RWPE1 (cell line): ENCODE data around the gene CSK.

Source experiments
- CTCF ChIA-PET: fragments of 350-600 bp; sonication (Branson Sonifier 250); formaldehyde crosslinking; extraction: SDS; loops from one replicate; lab custom pipeline; 2021; lab: Yijun Ruan, JAX
- POLR2A ChIA-PET: fragments of 400-600 bp; formaldehyde crosslinking; extraction: SDS; loops from one replicate; lab custom pipeline; 2020; ENCODE audit warnings: antibody characterized with exemption; ENCODE audit not compliant: low non-redundant PET; lab: Yijun Ruan, JAX
- DNase-seq: peaks from one replicate; pipeline ENCODE4 v3.0.0; 2012; ENCODE audit warnings: low spot score
- H3K27ac ChIP-seq: fragments of 450-650 bp; 2 replicates; pipeline ENCODE4 v1.5.1; 2017
- TF ChIP-seq, protein P1 (sequence below): fragments of 450-650 bp; conservative IDR thresholded peaks from 2 replicates; pipeline ENCODE4 v1.5.1; 2017; ENCODE audit warnings: low read depth, mild to moderate bottlenecking

The CSK gene

GRCh38 chr15:74773731-74774252, 8.1 kb upstream of the CSK start:
- TF ChIP-seq, protein P1, sequence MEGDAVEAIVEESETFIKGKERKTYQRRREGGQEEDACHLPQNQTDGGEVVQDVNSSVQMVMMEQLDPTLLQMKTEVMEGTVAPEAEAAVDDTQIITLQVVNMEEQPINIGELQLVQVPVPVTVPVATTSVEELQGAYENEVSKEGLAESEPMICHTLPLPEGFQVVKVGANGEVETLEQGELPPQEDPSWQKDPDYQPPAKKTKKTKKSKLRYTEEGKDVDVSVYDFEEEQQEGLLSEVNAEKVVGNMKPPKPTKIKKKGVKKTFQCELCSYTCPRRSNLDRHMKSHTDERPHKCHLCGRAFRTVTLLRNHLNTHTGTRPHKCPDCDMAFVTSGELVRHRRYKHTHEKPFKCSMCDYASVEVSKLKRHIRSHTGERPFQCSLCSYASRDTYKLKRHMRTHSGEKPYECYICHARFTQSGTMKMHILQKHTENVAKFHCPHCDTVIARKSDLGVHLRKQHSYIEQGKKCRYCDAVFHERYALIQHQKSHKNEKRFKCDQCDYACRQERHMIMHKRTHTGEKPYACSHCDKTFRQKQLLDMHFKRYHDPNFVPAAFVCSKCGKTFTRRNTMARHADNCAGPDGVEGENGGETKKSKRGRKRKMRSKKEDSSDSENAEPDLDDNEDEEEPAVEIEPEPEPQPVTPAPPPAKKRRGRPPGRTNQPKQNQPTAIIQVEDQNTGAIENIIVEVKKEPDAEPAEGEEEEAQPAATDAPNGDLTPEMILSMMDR, result no peak
- ChIA-PET CTCF (interaction anchor here (0.6 to 7.1 kb wide), 3 partner anchors 16 to 176 kb away, joined by 3 to 38 read pairs (median 3); no protein-coding TSS in a partner anchor), POLR2A (no interaction called here)
- peak overlapping the region; percentile 33 for H3K27ac ChIP-seq
- no peak for DNase-seq

DNA sequence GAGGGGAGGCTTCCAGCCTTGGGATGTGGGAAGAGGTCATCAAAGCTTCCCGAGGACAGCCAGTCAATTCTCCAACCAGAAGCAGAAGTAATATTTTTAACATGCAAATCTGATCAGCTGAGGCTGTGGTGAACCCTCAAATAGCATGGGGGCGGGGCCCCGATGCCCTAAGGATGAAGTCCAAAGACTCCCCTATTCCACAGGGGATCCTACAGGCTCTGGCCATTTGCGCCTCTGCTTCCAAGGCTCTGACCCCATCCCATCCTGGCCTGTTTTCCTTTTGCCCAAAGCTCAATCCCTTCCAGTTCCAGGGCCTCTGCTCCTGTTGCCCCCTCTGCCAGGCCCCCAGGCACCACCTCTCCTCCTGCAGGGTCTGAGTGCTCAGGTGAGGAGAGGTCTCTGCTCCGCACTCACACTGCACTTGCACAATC, 6.7 kb upstream of the CSK start:
- H3K27ac ChIP-seq, result no peak overlapping the region
- TF ChIP-seq, protein P1, result no peak
- CTCF ChIA-PET, result interaction anchor here (0.7 kb wide), 1 partner anchor 57 kb away, joined by 3 read pairs; no protein-coding TSS in a partner anchor
- DNase-seq, result no peak
- POLR2A ChIA-PET, result no interaction called here

DNA sequence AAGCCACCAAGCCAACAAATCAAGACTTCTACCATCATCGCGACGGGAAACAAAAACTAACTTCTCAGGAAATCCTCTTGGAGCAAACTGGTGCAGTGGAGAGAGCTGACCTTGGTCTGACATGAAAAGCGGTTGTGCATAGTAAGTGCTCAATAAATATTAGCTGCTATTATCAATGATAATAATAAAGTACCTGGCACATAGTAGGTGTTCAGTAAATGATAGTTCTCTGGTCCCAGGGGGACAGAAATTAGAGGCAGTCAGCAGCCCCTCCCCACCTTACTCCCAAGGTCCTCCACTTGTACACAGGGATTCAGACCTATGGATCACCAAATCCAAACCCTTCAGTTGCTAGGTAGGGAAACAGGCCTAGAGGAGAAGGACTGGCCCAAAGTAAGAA, 6.0 kb upstream of the CSK start:
- POLR2A ChIA-PET, result no interaction called here
- TF ChIP-seq, protein P1, result no peak
- no peak for DNase-seq
- H3K27ac ChIP-seq, result no peak overlapping the region
- CTCF ChIA-PET, result no interaction called here

GRCh38 chr15:74776821-74777768, 4.8 kb upstream of the CSK start:
- DNase-seq, result no peak
- TF ChIP-seq, protein P1, result no peak
- POLR2A ChIA-PET, result no interaction called here
- peak overlapping the region; percentile 13 for H3K27ac ChIP-seq
- CTCF ChIA-PET, result interaction anchor here (0.6 to 2.3 kb wide), 5 partner anchors 8 to 212 kb away, joined by 4 to 10 read pairs (median 5); no protein-coding TSS in a partner anchor

DNA sequence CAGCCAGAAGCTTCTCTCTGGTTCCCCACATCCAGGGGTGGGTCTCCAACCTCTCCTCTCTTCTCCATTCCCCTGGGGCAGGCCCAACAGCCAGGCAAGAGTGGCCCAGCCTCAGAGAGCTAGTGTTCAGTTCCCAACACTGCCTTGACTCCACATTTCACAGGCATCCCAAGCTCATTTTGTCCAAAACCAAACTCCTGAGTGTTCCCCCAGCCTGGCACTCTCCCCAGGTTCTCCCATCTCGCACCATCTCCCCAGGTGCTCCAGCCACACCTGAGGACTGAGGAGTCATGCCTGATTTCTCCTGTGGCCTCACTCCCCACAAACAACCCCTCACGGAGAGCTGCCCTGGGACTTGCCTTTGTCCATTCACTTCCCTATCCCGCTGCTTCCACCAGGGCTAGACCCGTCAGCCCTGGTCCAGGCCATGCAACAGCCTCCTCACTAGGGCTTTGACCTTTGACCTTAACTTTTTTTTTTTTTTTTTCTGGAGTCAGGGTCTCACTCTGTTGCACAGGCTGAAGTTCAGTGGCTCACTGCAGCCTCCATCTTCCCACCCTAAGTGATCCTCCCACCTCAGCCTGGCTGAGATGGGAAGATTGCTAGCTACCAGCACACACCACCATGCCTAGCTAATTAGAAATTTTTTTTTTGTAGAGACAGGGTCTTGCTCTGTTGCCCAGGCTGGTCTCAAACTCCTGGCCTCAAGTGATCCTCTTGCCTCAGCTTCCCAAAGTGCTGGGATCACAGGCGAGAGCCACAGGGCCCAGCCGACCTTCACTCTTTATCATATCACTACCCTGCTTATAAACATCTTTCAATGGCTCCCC, 3.9 kb upstream of the CSK start:
- peak overlapping the region; percentile 13 for H3K27ac ChIP-seq
- POLR2A ChIA-PET, result no interaction called here
- CTCF ChIA-PET, result interaction anchor here (0.6 to 2.3 kb wide), 5 partner anchors 9 to 340 kb away, joined by 4 to 10 read pairs (median 5); no protein-coding TSS in a partner anchor
- TF ChIP-seq, protein P1, result no peak
- DNase-seq, result no peak

GRCh38 chr15:74778599-74778970, 3.3 kb upstream of the CSK start:
- ChIA-PET POLR2A (no interaction called here), CTCF (interaction anchor here (0.7 to 2.3 kb wide), 5 partner anchors 10 to 244 kb away, joined by 3 to 10 read pairs (median 7); no protein-coding TSS in a partner anchor)
- TF ChIP-seq, protein P1, result no peak
- DNase-seq, result no peak
- no peak overlapping the region for H3K27ac ChIP-seq
